Neural cell (in vitro differentiated cells): ENCODE results near the gene NXPH2.

ENCODE experiments used
- CTCF ChIP-seq: fragments of 450-650 bp; IDR thresholded peaks from 2 replicates; pipeline ENCODE4 v1.5.1; 2014; ENCODE audit warnings: antibody characterized with exemption, mild to moderate bottlenecking, moderate library complexity; ENCODE audit not compliant: poor library complexity, severe bottlenecking
- MXI1 ChIP-seq: fragments of 450-650 bp; conservative IDR thresholded peaks from 2 replicates; pipeline ENCODE4 v1.6.1; 2014; ENCODE audit warnings: antibody characterized with exemption, mild to moderate bottlenecking; ENCODE audit not compliant: poor library complexity, severe bottlenecking
- POLR2AphosphoS5 ChIP-seq: IDR thresholded peaks from 2 replicates; pipeline ENCODE4 v1.6.1; 2012
- RAD21 ChIP-seq: fragments of 450-650 bp; conservative IDR thresholded peaks from 2 replicates; pipeline ENCODE4 v1.6.1; 2014; ENCODE audit warnings: antibody characterized with exemption, mild to moderate bottlenecking, moderate library complexity
- REST ChIP-seq: IDR thresholded peaks from 2 replicates; pipeline ENCODE4 v1.6.1; 2012; ENCODE audit warnings: borderline replicate concordance
- TAF1 ChIP-seq: IDR thresholded peaks from 2 replicates; pipeline ENCODE4 v1.6.1; 2012; ENCODE audit warnings: low read depth

- TF ChIP-seq CTCF, result no peak
- no peak for TF ChIP-seq RAD21
- TF ChIP-seq POLR2AphosphoS5, result no peak
- TF ChIP-seq REST, result no peak
- TF ChIP-seq TAF1, result no peak
- TF ChIP-seq MXI1, result no peak
These were observed 56.8 kb downstream of the NXPH2 start for GRCh38 chr2:138723196-138723987.
